ENCODE data around the gene NARS2.
"Not testable (repeated sequence)": the region's sequence is repeated elsewhere in the genome, so short reads cannot be mapped to it uniquely, and the experiment has no call there.

The NARS2 gene

GRCh38 chr11:78478536-78478935 lies 96.1 kb downstream of the NARS2 start:
- no peak for DNase-seq (ENCODE audit: low read depth)

- no peak for DNase-seq (ENCODE audit: low read depth)
Observed at GRCh38 chr11:78476066-78476465, 98.6 kb downstream of the NARS2 start.

GRCh38 chr11:78474451-78474850 lies 100.2 kb downstream of the NARS2 start:
- DNase-seq (ENCODE audit: low read depth), result no peak

GRCh38 chr11:78472905-78473304 lies 101.8 kb downstream of the NARS2 start:
- DNase-seq (ENCODE audit: low read depth), result no peak

DNA sequence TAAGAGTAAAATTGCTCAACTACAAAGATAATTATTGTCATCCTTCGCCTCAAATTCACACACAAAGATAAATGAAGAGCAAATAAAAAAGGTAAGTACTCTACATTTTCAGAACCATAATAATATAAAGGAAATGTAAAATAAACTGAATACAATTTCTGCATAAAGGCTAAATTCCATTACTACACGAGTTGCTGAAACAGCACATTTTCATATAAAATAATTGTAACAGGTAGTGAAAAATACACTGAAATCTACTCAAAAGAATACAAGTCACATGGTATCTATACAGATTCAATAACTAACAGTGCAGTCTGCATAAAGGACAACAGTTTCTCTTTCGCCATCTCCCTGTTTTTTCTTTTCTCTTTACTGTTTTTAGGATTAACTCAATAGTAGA lies 102.3 kb downstream of the NARS2 start:
- no peak for DNase-seq (ENCODE audit: low read depth)

DNA sequence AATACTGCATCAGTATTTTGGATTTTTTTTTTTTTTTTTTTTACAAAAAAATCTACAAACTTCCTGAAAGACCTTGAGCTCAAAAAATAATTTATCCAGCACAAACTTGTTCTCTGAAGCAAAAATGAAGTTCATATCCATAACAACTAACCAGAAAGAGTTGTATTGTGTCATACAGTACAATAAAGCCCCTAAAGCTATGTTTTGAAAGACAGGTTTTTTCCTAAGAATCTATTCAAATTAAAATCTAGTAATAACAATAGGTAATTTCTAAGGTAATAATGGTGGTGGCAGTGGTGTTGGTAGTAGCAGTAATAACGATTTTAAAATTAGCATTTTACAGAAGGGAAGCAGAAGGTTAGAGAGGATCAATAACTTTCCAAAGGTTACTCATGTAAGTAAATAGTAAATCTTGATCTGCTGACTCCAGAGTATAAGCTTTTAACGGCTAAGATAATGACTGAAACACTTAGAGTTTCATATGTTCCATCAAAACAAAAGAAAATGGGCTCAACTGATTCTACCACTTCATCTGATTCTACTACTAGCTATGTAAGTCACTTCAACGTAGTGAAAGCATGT lies 103.7 kb downstream of the NARS2 start:
- no peak for DNase-seq (ENCODE audit: low read depth)

- DNase-seq (ENCODE audit: low read depth), result no peak
Observed at GRCh38 chr11:78469896-78470295, 104.8 kb downstream of the NARS2 start.

DNA sequence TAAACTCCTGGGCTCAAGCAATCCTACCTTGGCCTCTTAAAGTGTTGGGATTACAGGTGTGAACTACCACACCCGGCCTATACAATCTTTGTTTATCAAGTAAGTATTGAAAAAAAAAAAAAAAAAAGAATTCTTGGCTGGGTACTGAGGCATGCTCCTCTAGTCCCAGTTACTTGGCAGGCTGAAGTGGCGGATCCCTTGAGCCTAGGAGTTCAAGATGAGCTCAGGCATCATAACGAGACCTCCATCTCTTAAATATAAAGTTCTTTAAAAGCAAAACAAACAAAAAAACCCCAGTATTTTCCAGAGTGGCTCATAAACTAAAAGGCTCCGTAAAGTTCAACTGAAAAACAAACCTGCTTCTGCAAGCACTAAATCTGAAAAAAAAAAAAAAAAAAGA lies 106.7 kb downstream of the NARS2 start:
- DNase-seq (ENCODE audit: low read depth), result no peak

DNA sequence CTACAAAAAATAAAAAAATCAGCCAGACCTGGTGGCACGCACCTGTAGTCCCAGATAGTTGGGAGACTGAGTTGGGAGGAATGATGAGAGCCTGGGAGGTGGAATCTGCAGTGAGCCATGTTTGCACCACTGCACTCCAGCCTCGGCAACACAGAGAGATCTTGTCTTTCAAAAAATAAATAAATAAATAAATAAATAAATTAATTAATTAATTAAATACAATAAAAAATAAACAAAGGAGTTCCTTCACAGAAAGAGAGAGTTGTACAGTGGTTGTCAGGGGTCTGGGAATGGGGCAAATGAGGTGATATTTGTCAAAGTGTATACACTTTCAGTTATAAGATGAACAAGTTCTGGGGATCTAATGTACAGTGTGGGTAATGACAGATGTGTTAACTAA lies 107.3 kb downstream of the NARS2 start:
- DNase-seq (ENCODE audit: low read depth), result no peak

DNA sequence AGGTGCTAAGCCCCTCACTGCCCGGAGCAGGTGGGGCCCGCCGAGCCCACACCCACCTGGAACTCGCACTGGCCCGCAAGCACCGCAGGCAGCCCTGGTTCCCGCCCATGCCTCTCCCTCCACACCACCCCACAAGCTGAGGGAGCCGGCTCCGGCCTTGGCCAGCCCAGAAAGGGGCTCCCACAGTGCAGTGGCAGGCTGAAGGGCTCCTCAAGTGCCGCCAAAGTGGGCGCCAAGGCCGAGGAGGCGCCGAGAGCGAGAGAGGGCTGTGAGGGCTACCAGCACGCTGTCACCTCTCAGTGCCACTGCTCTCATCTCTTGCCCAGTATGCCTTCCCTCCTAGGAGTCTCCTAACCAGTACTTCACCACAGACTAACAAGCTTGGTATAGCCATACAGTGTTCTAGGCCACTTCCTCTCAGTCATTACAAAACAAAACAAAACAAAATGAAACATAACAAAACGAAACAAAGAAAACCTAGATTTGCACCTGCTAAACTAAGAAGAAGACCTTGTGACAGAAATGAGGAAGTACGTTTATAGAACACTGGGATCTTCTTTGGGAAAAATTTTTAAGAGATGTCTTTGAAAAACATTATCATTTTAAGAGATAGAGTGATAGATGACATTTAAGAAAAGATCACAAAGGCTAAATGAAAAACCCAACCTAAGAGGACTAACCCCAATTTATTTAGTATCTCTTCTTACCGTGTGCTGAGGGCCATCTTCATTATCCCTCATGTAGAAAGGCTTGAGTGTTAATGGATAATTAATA lies 109.3 kb downstream of the NARS2 start:
- DNase-seq (ENCODE audit: low read depth), result peak; percentile 7

- DNase-seq (ENCODE audit: low read depth), result not testable (repeated sequence)
Observed at GRCh38 chr11:78464787-78465168, 109.9 kb downstream of the NARS2 start.

GRCh38 chr11:78460471-78460870 lies 114.2 kb downstream of the NARS2 start:
- DNase-seq (ENCODE audit: low read depth), result no peak

DNA sequence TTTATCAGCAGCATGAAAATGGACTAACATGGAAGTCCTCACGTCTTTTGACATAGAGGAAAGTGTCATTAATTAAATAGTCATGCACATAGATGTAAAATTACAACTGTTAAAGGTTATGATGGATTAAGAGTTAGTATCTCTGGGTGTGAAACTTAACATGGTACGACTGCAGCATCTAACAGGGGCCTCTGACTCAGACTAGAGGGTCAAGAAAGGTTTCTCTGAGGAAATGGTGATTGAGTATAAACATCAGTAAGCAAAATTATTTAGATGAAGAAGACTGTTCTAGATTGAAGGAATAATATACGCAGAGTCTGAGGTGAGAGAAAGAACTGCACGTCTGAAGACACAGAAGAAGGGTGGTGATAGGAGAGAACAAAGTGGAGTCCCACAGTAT lies 114.9 kb downstream of the NARS2 start:
- DNase-seq (ENCODE audit: low read depth), result no peak

DNA sequence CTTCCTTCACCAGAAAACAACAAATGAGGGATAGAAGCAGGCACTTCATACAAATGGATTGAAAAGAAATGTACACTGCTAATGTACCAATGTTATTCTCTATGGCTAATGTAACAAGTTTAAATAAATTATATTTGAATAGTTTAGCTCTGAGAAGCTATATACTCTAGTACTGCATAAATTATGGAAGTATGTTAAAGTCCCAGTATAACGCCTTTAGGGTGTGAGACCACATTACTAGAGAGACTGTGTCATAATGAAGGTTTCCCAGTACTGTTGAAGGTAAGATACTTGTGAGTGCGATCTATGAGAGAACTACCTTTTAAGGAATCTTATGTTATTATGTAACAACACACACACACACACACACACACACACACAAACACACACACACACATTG lies 117.2 kb downstream of the NARS2 start:
- DNase-seq (ENCODE audit: low read depth), result no peak

DNA sequence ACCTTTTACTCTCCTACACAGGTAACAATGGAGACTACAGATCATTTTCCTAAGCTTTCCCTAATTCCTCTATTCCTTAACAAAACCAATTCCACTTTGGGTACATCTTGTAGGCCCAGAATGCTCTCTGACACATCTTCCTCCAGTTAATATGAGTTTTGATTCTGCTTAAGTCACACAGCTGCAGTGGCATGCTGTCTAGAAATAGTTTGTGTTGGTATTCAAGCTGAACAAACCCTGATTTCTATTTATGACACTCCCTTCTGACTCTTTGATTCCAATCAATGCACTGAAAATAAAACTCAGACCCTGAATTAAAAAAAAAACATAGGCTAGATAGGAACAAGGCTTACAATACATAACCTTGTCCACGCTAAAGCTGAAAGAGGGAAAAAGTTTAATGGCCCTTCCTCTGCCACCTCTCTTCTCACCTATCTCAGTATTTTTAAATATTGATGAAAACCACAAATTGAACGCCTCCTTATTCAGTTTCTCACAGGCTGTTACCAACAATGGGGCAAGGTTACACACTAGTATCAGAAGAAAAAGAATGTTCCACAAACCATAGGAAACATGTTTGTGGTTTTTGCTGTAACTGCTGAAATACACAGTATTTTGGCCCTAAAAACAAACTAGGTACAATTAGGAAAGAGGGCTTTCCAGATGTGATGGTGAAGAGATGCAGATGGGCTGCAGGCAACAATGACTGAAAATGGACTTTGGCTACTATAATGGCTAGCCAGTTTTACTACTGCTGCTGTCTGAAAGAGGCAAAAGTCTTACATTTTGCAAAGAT lies 121.3 kb downstream of the NARS2 start:
- DNase-seq (ENCODE audit: low read depth), result no peak

- DNase-seq (ENCODE audit: low read depth), result no peak
Observed at GRCh38 chr11:78451371-78452150, 123.1 kb downstream of the NARS2 start.

DNA sequence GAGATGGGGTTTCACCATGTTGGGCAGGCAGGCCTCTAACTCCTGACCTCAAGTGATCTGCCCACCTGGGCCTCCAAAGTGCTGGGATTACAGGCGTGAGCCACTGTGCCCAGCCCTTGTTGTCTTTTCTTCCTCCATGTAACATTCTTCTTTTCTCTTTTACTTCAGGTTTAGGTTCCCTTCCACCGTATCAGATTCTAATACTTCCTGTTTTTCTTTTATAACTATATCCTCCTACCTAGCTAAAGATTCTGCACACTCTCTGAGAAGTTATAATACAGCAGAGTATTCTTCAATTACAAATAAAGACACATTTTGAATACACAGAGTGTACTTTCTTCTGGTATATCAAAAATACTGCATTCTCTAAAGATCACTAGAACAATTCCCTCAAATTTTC lies 123.8 kb downstream of the NARS2 start:
- no peak for DNase-seq (ENCODE audit: low read depth)

- DNase-seq (ENCODE audit: low read depth), result no peak
Observed at GRCh38 chr11:78449866-78450265, 124.8 kb downstream of the NARS2 start.

GRCh38 chr11:78446210-78446609 lies 128.5 kb downstream of the NARS2 start:
- DNase-seq (ENCODE audit: low read depth), result no peak

- DNase-seq (ENCODE audit: low read depth), result no peak
Observed at GRCh38 chr11:78444726-78445125, 129.9 kb downstream of the NARS2 start.

- DNase-seq (ENCODE audit: low read depth), result no peak
Observed at GRCh38 chr11:78441956-78442355, 132.7 kb downstream of the NARS2 start.

DNA sequence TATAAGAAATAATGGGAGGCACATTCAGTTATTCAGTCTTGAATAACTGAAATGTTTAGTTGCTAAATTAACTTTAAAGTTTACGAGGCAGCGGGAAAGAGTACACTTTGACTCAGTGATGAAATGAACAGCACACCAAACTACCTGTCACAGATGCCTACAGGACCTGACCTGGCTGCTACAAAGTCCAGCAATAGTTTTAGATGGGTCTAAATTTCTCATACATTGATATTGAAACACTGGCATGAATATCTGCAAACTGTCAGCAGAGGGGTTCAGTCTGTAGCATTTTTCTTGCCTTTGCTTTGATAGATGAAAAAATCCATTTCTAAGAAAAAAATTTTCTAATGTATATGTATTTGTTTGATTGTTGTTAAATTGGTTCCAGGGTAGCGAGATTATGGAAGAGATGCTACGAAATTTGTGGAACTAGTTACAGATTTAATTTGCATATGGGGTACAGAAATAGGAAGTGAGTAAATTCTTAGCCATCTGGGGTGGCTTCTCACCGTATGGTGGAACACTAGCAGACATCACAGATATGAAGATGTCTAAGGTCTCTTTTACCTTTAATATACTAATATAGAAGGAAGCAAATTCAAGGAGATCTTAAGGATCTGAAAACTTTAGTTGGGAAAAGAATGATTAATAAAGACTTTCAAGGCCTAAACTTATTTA lies 136.2 kb downstream of the NARS2 start:
- no peak for DNase-seq (ENCODE audit: low read depth)

Data from stimulated activated CD8-positive, alpha-beta memory T cell treated with anti-CD3 and anti-CD28 coated beads, Interleukin-12 subunit alpha, Interleukin-12 subunit beta, amount 100 ng/mL, for 4 hours (primary cell).